Osteocyte (in vitro differentiated cells): ENCODE data around the gene ACOT9. TPM values are rescaled to one million over a fixed set of nuclear protein-coding genes. Genes with fewer than 3 reads are reported as not detected.

Experiments
- DNase-seq: peaks from one replicate; pipeline ENCODE4 v3.0.0; 2021; ENCODE audit warnings: mixed read lengths; ENCODE audit not compliant: unreplicated experiment; ENCODE audit errors: extremely low spot score
- H3K27ac Mint-ChIP-seq: one replicate; pipeline ENCODE4 v1.8.0; 2021; ENCODE audit warnings: mild to moderate bottlenecking, mixed read lengths; ENCODE audit not compliant: unreplicated experiment
- H3K27me3 Mint-ChIP-seq: one replicate; pipeline ENCODE4 v1.8.0; 2021; ENCODE audit warnings: mixed read lengths; ENCODE audit not compliant: unreplicated experiment
- H3K36me3 Mint-ChIP-seq: one replicate; pipeline ENCODE4 v1.8.0; 2021; ENCODE audit warnings: mixed read lengths; ENCODE audit not compliant: unreplicated experiment
- H3K4me1 Mint-ChIP-seq: one replicate; pipeline ENCODE4 v1.8.0; 2021; ENCODE audit warnings: mixed read lengths; ENCODE audit not compliant: unreplicated experiment
- H3K4me3 Mint-ChIP-seq: one replicate; pipeline ENCODE4 v1.8.0; 2021; ENCODE audit warnings: mild to moderate bottlenecking, moderate library complexity, mixed read lengths; ENCODE audit not compliant: unreplicated experiment
- H3K9me3 Mint-ChIP-seq: one replicate; pipeline ENCODE4 v1.8.0; 2021; ENCODE audit warnings: mixed read lengths; ENCODE audit not compliant: unreplicated experiment
- CTCF ChIP-seq: fragments of 200-600 bp; sonication (generic); IDR thresholded peaks from 2 replicates; pipeline ENCODE4 v1.5.0; 2021; ENCODE audit warnings: antibody characterized with exemption, mild to moderate bottlenecking, moderate library complexity
- total RNA-seq: library from RNA; stranded (reverse); gene quantifications from 2 replicates; pipeline ENCODE4 v1.2.1, GENCODE V29; 2021

Gene ACOT9
- total RNA-seq, 1 donor from 2014 or later, result 53.8 TPM

GRCh38 chrX:23784470-23785331 lies 41.6 kb upstream of the ACOT9 start:
- H3K4me1 Mint-ChIP-seq, result peaks cover 45% of the 10 kb centered on the region
- TF ChIP-seq CTCF, result no peak
- peaks cover 27% of the 10 kb centered on the region for H3K36me3 Mint-ChIP-seq
- H3K27ac Mint-ChIP-seq, result peak overlapping the region; percentile 93
- no peaks in the 10 kb centered on the region for H3K27me3 Mint-ChIP-seq
- DNase-seq, result no peak
- H3K9me3 Mint-ChIP-seq, result no peaks in the 10 kb centered on the region
- H3K4me3 Mint-ChIP-seq, result peak overlapping the region; percentile 94

- peak overlapping the region; percentile 93 for H3K27ac Mint-ChIP-seq
- DNase-seq, result no peak
- peaks cover 27% of the 10 kb centered on the region for H3K36me3 Mint-ChIP-seq
- H3K27me3 Mint-ChIP-seq, result no peaks in the 10 kb centered on the region
- peak overlapping the region; percentile 94 for H3K4me3 Mint-ChIP-seq
- H3K4me1 Mint-ChIP-seq, result peaks cover 52% of the 10 kb centered on the region
- no peaks in the 10 kb centered on the region for H3K9me3 Mint-ChIP-seq
- TF ChIP-seq CTCF, result no peak
These were observed 40.8 kb upstream of the ACOT9 start for GRCh38 chrX:23783589-23784469.

GRCh38 chrX:23782863-23783588 lies 40.0 kb upstream of the ACOT9 start, which contains the start of gene SAT1:
Gene SAT1, plus strand, starts transcription at chrX:23783173. Its CDS starts 179 bp downstream, at chrX:23783352.
- H3K27ac Mint-ChIP-seq, result peak within 1 kb of the TSS; percentile 93
- peak; percentile 97 for TF ChIP-seq CTCF
- H3K36me3 Mint-ChIP-seq, result peaks cover 27% of the 10 kb centered on the region
- H3K4me3 Mint-ChIP-seq, result peak within 1 kb of the TSS; percentile 94
- H3K4me1 Mint-ChIP-seq, result peaks cover 52% of the 10 kb centered on the region
- H3K27me3 Mint-ChIP-seq, result no peaks in the 10 kb centered on the region
- peak; percentile 99 for DNase-seq
- no peaks in the 10 kb centered on the region for H3K9me3 Mint-ChIP-seq

- no peak for DNase-seq
- Mint-ChIP-seq H3K27ac (peak overlapping the region; percentile 93), H3K4me3 (peak overlapping the region; percentile 94), H3K9me3 (no peaks in the 10 kb centered on the region), H3K36me3 (peaks cover 27% of the 10 kb centered on the region), H3K4me1 (peaks cover 51% of the 10 kb centered on the region), H3K27me3 (no peaks in the 10 kb centered on the region)
- TF ChIP-seq CTCF, result no peak
These were observed 39.4 kb upstream of the ACOT9 start for GRCh38 chrX:23782455-23782854.
